K562 (cell line): ENCODE measurements around the gene MTHFSD. TPM values are rescaled to one million over a fixed set of nuclear protein-coding genes. Genes with fewer than 3 reads are reported as not detected.

Experiments used
- ARID2 ChIP-seq: fragments of 450-650 bp; IDR thresholded peaks from 2 replicates; pipeline ENCODE4 v1.6.1; 2017; ENCODE audit warnings: antibody characterized with exemption, mild to moderate bottlenecking
- ATF7 ChIP-seq: fragments of 450-650 bp; IDR thresholded peaks from 2 replicates; pipeline ENCODE4 v1.7.1; 2014; ENCODE audit warnings: mild to moderate bottlenecking, moderate library complexity
- BHLHE40 ChIP-seq: IDR thresholded peaks from 2 replicates; pipeline ENCODE4 v1.6.1; 2011; ENCODE audit warnings: low read length, improper control_type of control experiment
- CREM ChIP-seq: IDR thresholded peaks from 2 replicates; pipeline ENCODE4 v1.6.1; 2014; ENCODE audit warnings: antibody characterized with exemption, low read depth
- CTCF ChIP-seq, 3 experiments: IDR thresholded peaks in 2 of 3; conservative IDR thresholded peaks in 1 of 3; 2 replicates each; pipeline ENCODE4 v1.5.1; 2011 to 2012; ENCODE audit warnings: low read length in 3 of 3, mild to moderate bottlenecking in 3 of 3, control low read depth in 2 of 3, improper control_type of control experiment in 1 of 3, inconsistent platforms in 1 of 3, low read depth in 1 of 3, mixed read lengths in 1 of 3, moderate library complexity in 1 of 3; ENCODE audit not compliant: insufficient read depth in 2 of 3
- DEAF1 ChIP-seq: fragments of 450-650 bp; formaldehyde crosslinking; IDR thresholded peaks from 2 replicates; pipeline ENCODE4 v1.4.0; 2020; ENCODE audit warnings: mild to moderate bottlenecking, moderate library complexity
- ERF ChIP-seq: fragments of 450-650 bp; formaldehyde crosslinking; IDR thresholded peaks from 2 replicates; pipeline ENCODE4 v1.4.0; 2020; ENCODE audit warnings: mild to moderate bottlenecking, mixed read lengths
- ESRRA ChIP-seq: fragments of 450-650 bp; IDR thresholded peaks from 2 replicates; pipeline ENCODE4 v1.6.1; 2014; ENCODE audit warnings: low read depth, mild to moderate bottlenecking, moderate library complexity, borderline replicate concordance
- HCFC1 ChIP-seq: IDR thresholded peaks from 2 replicates; pipeline ENCODE4 v1.6.1; 2012; ENCODE audit warnings: low read depth, low read length, improper control_type of control experiment
- JUND ChIP-seq, 2 experiments: IDR thresholded peaks; 2 replicates in 1 of 2; 3 replicates in 1 of 2; pipeline ENCODE4 v1.6.1; 2011; ENCODE audit warnings: borderline replicate concordance in 2 of 2, low read depth in 2 of 2, low read length in 2 of 2, improper control_type of control experiment in 1 of 2, missing biosample characterization in 1 of 2, missing genetic modification characterization in 1 of 2, missing genetic modification reagents in 1 of 2
- KLF16 ChIP-seq: IDR thresholded peaks from 2 replicates; pipeline ENCODE4 v1.6.1; 2016; ENCODE audit warnings: antibody characterized with exemption
- MCM5 ChIP-seq: fragments of 450-650 bp; IDR thresholded peaks from 2 replicates; pipeline ENCODE4 v1.6.1; 2016; ENCODE audit warnings: low read depth
- MECOM ChIP-seq: fragments of 250-450 bp; sonication (Bioruptor Pico); IDR thresholded peaks from 2 replicates; pipeline ENCODE4 v1.8.0; 2022; ENCODE audit warnings: inconsistent platforms
- NONO ChIP-seq, 2 experiments: fragments of 200-400 bp in 1 of 2; fragments of 450-650 bp in 1 of 2; formaldehyde crosslinking in 1 of 2; IDR thresholded peaks; 2 replicates each; pipeline ENCODE4 v1.6.1; 2017; ENCODE audit warnings: low read depth in 2 of 2, mild to moderate bottlenecking in 2 of 2, moderate library complexity in 2 of 2, low read length in 1 of 2
- RCOR1 ChIP-seq, 2 experiments: IDR thresholded peaks; 2 replicates each; pipeline ENCODE4 v1.6.1; 2012; ENCODE audit warnings: low read depth in 2 of 2, low read length in 2 of 2, borderline replicate concordance in 1 of 2, improper control_type of control experiment in 1 of 2
- SNAPC5 ChIP-seq: fragments of 250-450 bp; sonication (Bioruptor Pico); IDR thresholded peaks from 2 replicates; pipeline ENCODE4 v1.8.0; 2021; ENCODE audit warnings: moderate library complexity, mild to moderate bottlenecking, inconsistent platforms
- STAT5B ChIP-seq: fragments of 250-450 bp; sonication (Bioruptor Pico); IDR thresholded peaks from 2 replicates; pipeline ENCODE4 v1.8.0; 2021; ENCODE audit warnings: mild to moderate bottlenecking, inconsistent platforms
- TAF1 ChIP-seq: IDR thresholded peaks from 2 replicates; pipeline ENCODE4 v1.6.1; 2011; ENCODE audit warnings: mild to moderate bottlenecking, low read length, moderate library complexity; ENCODE audit not compliant: insufficient read depth, control insufficient read depth, severe bottlenecking; ENCODE audit errors: extremely low read depth
- TFAP4 ChIP-seq: sonication (generic); formaldehyde crosslinking; IDR thresholded peaks from 2 replicates; pipeline ENCODE4 v1.8.0; 2022; ENCODE audit warnings: missing genetic modification reagents, mild to moderate bottlenecking, moderate library complexity, borderline replicate concordance
- ZNF124 ChIP-seq: sonication (generic); formaldehyde crosslinking; IDR thresholded peaks from 2 replicates; pipeline ENCODE4 v1.8.1; 2022; ENCODE audit warnings: missing genetic modification reagents
- ZNF655 ChIP-seq: fragments of 250-450 bp; sonication (Bioruptor Pico); IDR thresholded peaks from 2 replicates; pipeline ENCODE4 v1.5.0; 2021
- polyA plus RNA-seq, 8 experiments: library from polyadenylated mRNA; depleted of rRNA in 4 of 8; stranded (reverse) in 5 of 8; unstranded in 3 of 8; fragments of >200 nt; fragmentation: Nextera tagmentation in 2 of 8; fragmentation: Illumina TruSeq in 1 of 8; extraction: Ambion mirVana in 2 of 8; extraction: Trizol in 1 of 8; gene quantifications; 2 replicates each; pipeline versions ENCODE4 v1.2.1 to v1.2.3, GENCODE V29; 2011 to 2014; ENCODE audit warnings: inconsistent platforms in 1 of 8, missing spikeins in 1 of 8
- total RNA-seq, 7 experiments: library from RNA; depleted of rRNA in 6 of 7; stranded (reverse); fragments of >200 nt in 6 of 7; fragmentation: Illumina TruSeq in 2 of 7; extraction: Trizol in 2 of 7; gene quantifications; 2 replicates each; pipeline versions ENCODE4 v1.2.1 to v1.2.3, GENCODE V29; 2011 to 2021; ENCODE audit warnings: low replicate concordance in 1 of 7

Gene MTHFSD
- total and polyA plus RNA-seq, 9 of the 15 experiments (the other 6 are each of a cell fraction or from before 2014, with no cell fraction given) = 3.2 to 20.2 (median 12.0) TPM

GRCh38 chr16:86563469-86564345, 8.7 kb upstream of the MTHFSD start (continued):
- TF ChIP-seq DEAF1 (CRISPR knock-in tag) = peak; percentile 99
- TF ChIP-seq ERF (CRISPR knock-in tag) = no peak
- TF ChIP-seq KLF16 = peak; percentile 79
- TF ChIP-seq ARID2 = peak; percentile 92
- TF ChIP-seq HCFC1 = 0 out of 2 replicates have a peak, but pooled peaks have one; percentile 15
- no peak for TF ChIP-seq SNAPC5 (CRISPR knock-in tag)
- TF ChIP-seq ESRRA = peak; percentile 29; the same call in 1 of the 2 replicates
- TF ChIP-seq CTCF (IDR thresholded peaks at IDR 0.05 in 2 of 3, conservative IDR thresholded peaks at IDR 0.05 in 1 of 3; ENCODE audit: insufficient read depth in 2 of 3, low read depth in 1 of 3, low read length in 3 of 3) = peak; percentile 99 to 100 (median 100)
- no peak for TF ChIP-seq STAT5B (CRISPR knock-in tag)
- TF ChIP-seq TAF1 = no peak
- TF ChIP-seq MECOM (CRISPR knock-in tag) = no peak
- no peak for TF ChIP-seq ZNF655 (CRISPR knock-in tag)
- TF ChIP-seq ZNF124 (CRISPR knock-in tag) = no peak
- TF ChIP-seq RCOR1 (IDR thresholded peaks at IDR 0.05; ENCODE audit: borderline replicate concordance in 1 of 2, low read depth in 2 of 2, low read length in 2 of 2) = peak in 1 of 2 experiments; percentile 36; a peak in 1 of 4 replicates
- peak in 1 of 2 experiments; percentile 25; a peak in 1 of 4 replicates for TF ChIP-seq NONO (IDR thresholded peaks at IDR 0.05; ENCODE audit: low read depth in 2 of 2, low read length in 1 of 2)
- TF ChIP-seq TFAP4 (CRISPR knock-in tag) = peak; percentile 60; the same call in 1 of the 2 replicates
- TF ChIP-seq JUND (IDR thresholded peaks at IDR 0.05; ENCODE audit: borderline replicate concordance, low read depth, low read length) = 0 out of 2 replicates have a peak, but pooled peaks have one; percentile 27
- no peak for TF ChIP-seq JUND (tag; IDR thresholded peaks at IDR 0.05; ENCODE audit: borderline replicate concordance, low read depth, low read length)
- peak; percentile 21; the same call in 1 of the 2 replicates for TF ChIP-seq ATF7
- TF ChIP-seq BHLHE40 = peak; percentile 49; the same call in 1 of the 2 replicates
- no peak for TF ChIP-seq MCM5
- 0 out of 2 replicates have a peak, but pooled peaks have one; percentile 29 for TF ChIP-seq CREM
